Neuron (in vitro differentiated cells): Measurements from ENCODE around the gene SLC35A5.
"Not testable (repeated sequence)": the region's sequence is repeated elsewhere in the genome, so short reads cannot be mapped to it uniquely, and the experiment has no call there.

ENCODE experiments used
- H2AFZ ChIP-seq: one replicate; pipeline ENCODE4 v1.6.1; 2013; ENCODE audit warnings: low read depth, mild to moderate bottlenecking, inconsistent platforms, low read length, moderate library complexity
- H3K27me3 ChIP-seq: one replicate; pipeline ENCODE4 v1.6.1; 2013; ENCODE audit warnings: low read length; ENCODE audit not compliant: insufficient read depth
- H3K36me3 ChIP-seq: one replicate; pipeline ENCODE4 v1.6.1; 2013; ENCODE audit warnings: low read length; ENCODE audit not compliant: insufficient read depth
- H3K4me1 ChIP-seq: one replicate; pipeline ENCODE4 v1.6.1; 2013; ENCODE audit warnings: low read length; ENCODE audit not compliant: insufficient read depth
- H3K4me3 ChIP-seq: 2 replicates; pipeline ENCODE4 v1.5.1; 2013; ENCODE audit warnings: mild to moderate bottlenecking, low read length, moderate library complexity
- H3K9me3 ChIP-seq: one replicate; pipeline ENCODE4 v1.6.1; 2013; ENCODE audit warnings: low read length

Gene SLC35A5

DNA sequence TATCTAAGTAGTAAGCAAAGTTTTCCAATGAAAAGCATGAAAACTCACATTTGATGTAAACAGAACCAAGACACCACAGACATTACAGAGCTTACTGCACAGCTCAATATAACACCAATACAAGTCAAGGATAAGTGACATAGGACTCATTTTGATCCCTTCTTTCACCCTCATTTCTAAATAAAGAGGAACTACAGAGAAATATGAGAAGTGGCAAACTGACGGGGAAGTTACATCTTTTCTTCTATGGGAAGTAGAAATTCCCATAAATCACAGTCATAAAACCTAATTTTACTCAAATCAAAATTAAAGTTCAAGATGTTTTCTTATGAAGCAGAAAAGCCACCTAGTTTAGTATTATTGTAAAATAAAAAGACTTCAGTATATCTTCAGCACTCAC is 3.9 kb upstream of the SLC35A5 start:
- H3K36me3 ChIP-seq: no peaks in the 10 kb centered on the region
- H3K27me3 ChIP-seq: no peaks in the 10 kb centered on the region
- H2AFZ ChIP-seq: no peak overlapping the region
- peaks cover 16% of the 10 kb centered on the region for H3K4me1 ChIP-seq
- no peak overlapping the region for H3K4me3 ChIP-seq
- no peaks in the 10 kb centered on the region for H3K9me3 ChIP-seq

DNA sequence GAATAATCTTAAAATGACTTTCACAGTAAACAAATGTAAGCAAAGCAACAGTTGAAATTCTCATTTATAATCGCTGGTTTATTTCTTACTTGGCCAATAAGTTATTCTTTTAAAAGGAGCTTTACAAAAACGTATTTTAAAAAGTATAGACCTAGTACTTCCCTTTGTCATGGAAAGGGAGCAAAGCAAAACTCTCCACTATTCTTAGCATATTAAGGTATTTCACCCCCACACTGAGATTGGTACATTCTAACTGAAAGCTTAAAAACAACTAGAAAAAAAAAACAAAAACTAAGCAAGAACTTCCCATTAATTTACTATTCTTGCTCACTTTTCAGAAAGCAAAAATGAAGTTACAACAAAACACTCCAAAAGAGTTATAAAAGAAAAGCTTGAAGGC is 1.5 kb upstream of the SLC35A5 start:
- peaks cover 8% of the 10 kb centered on the region for H3K36me3 ChIP-seq
- H3K9me3 ChIP-seq: no peaks in the 10 kb centered on the region
- H3K4me3 ChIP-seq: peak overlapping the region; percentile 54
- H3K4me1 ChIP-seq: peaks cover 16% of the 10 kb centered on the region
- peak overlapping the region; percentile 15 for H2AFZ ChIP-seq
- no peaks in the 10 kb centered on the region for H3K27me3 ChIP-seq

DNA sequence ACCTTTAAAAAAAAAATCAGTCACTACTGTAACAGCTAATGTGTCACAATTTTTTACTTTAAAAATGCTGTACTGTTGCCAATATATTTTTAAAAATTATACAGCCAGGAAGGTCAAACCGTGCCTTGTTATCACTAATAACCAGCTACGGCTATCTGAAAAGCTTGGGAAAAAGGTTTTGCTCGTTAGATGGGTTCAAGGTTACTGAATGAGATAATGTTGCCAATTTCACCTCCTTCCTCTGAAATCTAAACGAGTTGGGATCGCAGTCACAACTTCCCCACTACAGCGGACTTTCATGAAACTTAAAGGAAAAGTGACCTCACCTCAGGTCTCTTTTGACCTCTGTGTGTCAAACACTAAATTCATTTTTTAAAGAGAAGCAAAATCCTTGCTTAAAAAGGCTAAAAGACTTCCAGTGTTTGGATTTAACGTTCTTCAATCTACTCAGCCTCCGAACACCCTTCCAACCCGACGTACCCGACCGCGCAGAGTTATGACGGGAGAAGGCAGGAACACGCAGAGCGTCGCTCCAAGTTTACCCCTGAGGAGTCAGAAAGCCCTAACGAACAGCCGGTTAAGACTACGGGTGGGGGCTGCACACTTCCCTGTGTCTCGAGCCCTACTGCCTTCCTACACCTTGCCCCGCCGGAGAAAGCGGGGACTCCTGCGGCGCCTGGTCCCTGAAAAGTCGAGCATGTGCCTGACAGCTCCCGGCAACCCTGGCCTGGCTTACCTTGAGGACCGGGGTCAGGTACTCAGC is 943 bp upstream of the SLC35A5 start:
- Histone ChIP-seq H3K4me1 (peaks cover 16% of the 10 kb centered on the region), H3K9me3 (no peaks in the 10 kb centered on the region), H3K27me3 (no peaks in the 10 kb centered on the region), H2AFZ (peak overlapping the region; percentile 15), H3K4me3 (peak overlapping the region; percentile 54), H3K36me3 (peaks cover 10% of the 10 kb centered on the region)

DNA sequence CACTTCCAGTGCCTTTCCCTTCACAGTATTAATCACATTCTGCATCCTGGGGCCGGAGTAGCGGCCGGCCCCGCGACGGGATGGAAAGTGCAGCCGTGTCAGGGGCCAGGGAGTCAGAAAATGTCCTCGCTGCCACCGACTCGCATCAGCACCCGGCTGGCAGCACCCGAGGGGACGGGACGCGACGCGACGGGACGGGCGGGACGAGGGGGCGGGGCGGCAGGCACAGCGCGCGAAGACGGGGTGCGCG is 436 bp upstream of the SLC35A5 start:
- no peaks in the 10 kb centered on the region for H3K9me3 ChIP-seq
- H3K36me3 ChIP-seq: peaks cover 13% of the 10 kb centered on the region
- peak overlapping the region; percentile 54 for H3K4me3 ChIP-seq
- H3K4me1 ChIP-seq: peaks cover 16% of the 10 kb centered on the region
- H2AFZ ChIP-seq: peak overlapping the region; percentile 15
- no peaks in the 10 kb centered on the region for H3K27me3 ChIP-seq

DNA sequence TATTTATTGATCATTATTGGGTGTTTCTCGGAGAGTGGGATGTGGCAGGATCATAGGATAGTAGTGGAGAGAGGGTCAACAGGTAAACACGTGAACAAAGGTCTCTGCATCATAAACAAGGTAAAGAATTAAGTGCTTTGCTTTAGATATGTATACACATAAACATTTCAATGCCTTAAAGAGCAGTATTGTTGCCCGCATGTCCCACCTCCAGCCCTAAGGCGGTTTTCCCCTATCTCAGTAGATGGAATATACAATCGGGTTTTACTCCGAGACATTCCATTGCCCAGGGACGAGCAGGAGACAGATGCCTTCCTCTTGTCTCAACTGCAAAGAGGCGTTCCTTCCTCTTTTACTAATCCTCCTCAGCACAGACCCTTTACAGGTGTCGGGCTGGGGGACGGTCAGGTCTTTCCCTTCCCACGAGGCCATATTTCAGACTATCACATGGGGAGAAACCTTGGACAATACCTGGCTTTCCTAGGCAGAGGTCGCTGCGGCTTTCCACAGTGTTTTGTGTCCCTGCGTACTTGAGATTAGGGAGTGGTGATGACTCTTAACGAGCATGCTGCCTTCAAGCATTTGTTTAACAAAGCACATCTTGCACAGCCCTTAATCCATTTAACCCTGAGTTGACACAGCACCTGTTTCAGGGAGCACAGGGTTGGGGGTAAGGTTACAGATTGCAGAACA is 2.5 kb downstream of the SLC35A5 start:
- Histone ChIP-seq H3K36me3 (peaks cover 24% of the 10 kb centered on the region), H3K4me1 (peaks cover 14% of the 10 kb centered on the region)
- not testable (repeated sequence) for H3K27me3 ChIP-seq, H3K9me3 ChIP-seq, H3K4me3 ChIP-seq, H2AFZ ChIP-seq

DNA sequence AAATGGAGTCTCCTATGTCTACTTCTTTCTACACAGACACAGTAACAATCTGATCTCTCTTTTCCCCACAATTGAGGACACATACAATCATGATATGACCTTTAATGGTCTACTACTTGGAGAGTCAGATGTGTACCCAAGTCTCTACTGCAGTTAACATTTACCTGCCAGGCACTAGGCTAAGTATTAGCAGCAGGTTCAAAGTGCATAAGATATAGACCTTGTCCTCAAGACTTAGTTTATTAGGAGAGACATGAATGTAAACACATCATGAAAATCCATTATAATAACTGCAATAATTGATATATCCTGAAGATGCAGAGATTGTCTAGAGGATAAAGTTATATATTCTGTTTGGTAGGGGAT is 3.1 kb downstream of the SLC35A5 start:
- Histone ChIP-seq H3K9me3 (no peaks in the 10 kb centered on the region), H2AFZ (no peak overlapping the region), H3K4me1 (peaks cover 9% of the 10 kb centered on the region), H3K4me3 (no peak overlapping the region), H3K27me3 (no peaks in the 10 kb centered on the region), H3K36me3 (peaks cover 27% of the 10 kb centered on the region)

DNA sequence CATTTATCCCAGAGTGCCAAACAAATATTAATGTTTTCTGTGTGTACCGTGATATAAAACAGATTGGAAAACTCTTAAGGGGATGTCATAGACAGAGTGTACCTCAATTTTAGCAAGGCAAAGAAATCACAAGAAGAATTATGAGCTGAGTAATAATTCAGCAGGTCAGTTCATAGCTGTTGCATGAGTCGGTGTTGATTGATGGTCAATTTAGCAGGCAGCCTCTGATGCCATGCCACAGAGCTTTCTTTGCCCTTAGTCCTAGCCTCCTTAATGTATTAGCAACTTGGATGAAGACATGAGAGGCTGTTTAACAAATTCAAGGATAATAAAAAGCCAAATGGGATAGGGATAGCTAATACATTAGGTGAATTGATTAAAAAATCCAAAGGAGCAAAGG is 6.8 kb downstream of the SLC35A5 start:
- no peak overlapping the region for H2AFZ ChIP-seq
- no peak overlapping the region for H3K4me3 ChIP-seq
- H3K36me3 ChIP-seq: peaks cover 51% of the 10 kb centered on the region
- no peaks in the 10 kb centered on the region for H3K4me1 ChIP-seq
- H3K27me3 ChIP-seq: no peaks in the 10 kb centered on the region
- H3K9me3 ChIP-seq: no peaks in the 10 kb centered on the region

DNA sequence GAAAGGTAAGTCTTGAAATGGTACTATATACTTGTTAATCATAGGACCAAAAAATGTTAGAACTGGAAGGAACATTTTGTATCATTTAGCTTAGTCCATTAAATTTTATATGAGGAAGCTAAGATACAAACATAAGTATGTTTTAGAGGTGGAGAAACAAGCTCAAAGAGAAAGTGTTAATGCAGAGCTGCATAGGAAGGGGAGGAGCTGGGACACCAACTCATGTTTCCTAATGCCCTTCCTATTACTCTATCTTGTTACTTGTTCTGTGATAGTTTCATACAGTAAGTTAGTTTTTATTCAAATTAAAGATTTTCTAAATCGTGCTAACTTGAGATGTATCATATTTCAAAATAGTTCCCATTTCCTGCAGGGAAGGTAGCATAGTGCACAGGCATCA is 7.4 kb downstream of the SLC35A5 start:
- H2AFZ ChIP-seq: no peak overlapping the region
- no peaks in the 10 kb centered on the region for H3K27me3 ChIP-seq
- no peaks in the 10 kb centered on the region for H3K9me3 ChIP-seq
- H3K36me3 ChIP-seq: peaks cover 50% of the 10 kb centered on the region
- H3K4me1 ChIP-seq: no peaks in the 10 kb centered on the region
- H3K4me3 ChIP-seq: no peak overlapping the region

DNA sequence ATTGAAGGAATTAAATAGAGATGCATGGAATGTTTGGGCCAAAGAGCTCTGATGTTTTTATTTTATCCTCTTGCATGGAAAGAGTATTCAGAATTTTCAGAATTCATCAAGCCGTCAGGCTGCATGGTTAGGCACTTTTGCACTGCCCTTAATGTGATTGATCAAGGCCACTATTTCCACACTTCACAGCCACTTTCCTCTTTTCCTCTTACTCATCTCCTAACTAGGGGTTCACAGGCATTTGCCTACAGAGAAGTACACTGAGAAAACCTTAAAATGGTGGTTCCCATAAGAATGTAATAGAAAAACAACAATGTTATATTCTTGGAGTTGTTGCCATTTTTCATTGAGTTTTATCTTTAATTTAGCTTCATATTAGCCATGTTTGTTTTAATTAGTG is 10.9 kb downstream of the SLC35A5 start:
- H3K36me3 ChIP-seq: peaks cover 46% of the 10 kb centered on the region
- no peaks in the 10 kb centered on the region for H3K4me1 ChIP-seq
- no peaks in the 10 kb centered on the region for H3K27me3 ChIP-seq
- no peaks in the 10 kb centered on the region for H3K9me3 ChIP-seq
- no peak overlapping the region for H2AFZ ChIP-seq
- H3K4me3 ChIP-seq: no peak overlapping the region

DNA sequence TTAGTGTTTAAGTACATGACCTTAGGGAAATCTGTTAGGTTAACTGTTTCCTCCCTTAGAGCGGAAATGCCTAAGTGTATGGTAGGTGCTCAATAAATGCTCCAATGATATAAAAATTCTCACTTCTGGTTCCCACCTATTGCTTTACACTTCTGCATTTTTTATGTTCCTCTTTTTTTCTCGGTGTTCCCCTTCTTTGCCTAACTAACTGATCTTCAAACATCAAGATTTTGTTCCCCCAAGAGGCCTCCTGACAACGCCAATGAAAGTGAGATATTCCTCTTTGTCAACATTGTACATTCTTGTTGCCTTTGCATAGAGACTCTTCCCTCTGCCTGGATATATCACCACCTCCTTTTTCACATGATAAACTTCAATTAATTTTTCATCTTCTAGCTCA is 17.4 kb downstream of the SLC35A5 start:
- no peaks in the 10 kb centered on the region for H3K4me1 ChIP-seq
- no peaks in the 10 kb centered on the region for H3K27me3 ChIP-seq
- H3K36me3 ChIP-seq: peaks cover 53% of the 10 kb centered on the region
- no peak overlapping the region for H3K4me3 ChIP-seq
- H3K9me3 ChIP-seq: no peaks in the 10 kb centered on the region
- no peak overlapping the region for H2AFZ ChIP-seq

DNA sequence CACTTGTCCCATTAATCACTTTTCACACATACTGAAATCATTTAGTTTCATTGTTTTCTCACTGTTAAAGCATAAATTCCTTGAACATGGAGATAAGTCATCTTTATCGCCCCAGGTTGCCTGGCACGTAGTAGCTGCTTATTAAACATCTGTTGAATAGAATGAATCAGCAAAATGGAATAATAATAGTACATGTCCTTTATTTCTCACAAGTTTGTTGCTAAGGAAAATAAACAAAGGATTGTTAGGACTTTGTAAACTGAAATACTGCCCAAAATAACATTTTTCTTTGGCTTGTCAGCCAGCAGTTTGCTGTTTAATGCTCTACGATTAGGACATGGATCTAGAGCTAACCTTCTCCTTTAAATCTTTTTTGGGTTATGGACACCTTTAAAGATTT is 17.9 kb downstream of the SLC35A5 start:
- Histone ChIP-seq H3K9me3 (no peaks in the 10 kb centered on the region), H3K4me1 (no peaks in the 10 kb centered on the region), H3K36me3 (peaks cover 58% of the 10 kb centered on the region), H3K4me3 (no peak overlapping the region), H2AFZ (no peak overlapping the region), H3K27me3 (no peaks in the 10 kb centered on the region)

DNA sequence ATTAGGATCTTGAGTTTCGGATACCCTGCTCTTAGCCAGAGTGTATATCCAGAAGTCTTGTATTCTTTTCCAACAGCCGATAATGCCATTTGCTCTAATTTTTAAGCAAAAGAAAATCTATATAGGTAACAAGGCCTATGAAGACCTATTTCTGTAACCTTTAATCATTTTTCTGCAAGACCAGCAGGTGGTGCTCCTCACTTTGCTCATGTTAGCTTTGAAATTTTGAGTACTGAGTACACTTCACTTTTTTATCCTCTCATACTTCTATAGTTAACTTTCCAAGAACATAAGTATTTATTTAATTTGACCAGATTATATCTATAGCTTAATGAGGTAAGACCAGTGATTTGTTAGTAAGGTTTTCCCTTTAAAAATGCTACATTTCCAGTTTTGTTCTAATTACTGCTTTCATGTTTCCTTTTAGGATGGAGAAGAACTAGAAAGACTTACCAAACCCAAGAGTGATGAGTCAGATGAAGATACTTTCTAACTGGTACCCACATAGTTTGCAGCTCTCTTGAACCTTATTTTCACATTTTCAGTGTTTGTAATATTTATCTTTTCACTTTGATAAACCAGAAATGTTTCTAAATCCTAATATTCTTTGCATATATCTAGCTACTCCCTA is 20.5 kb downstream of the SLC35A5 start:
- Histone ChIP-seq H3K4me1 (no peaks in the 10 kb centered on the region), H2AFZ (no peak overlapping the region), H3K27me3 (no peaks in the 10 kb centered on the region), H3K36me3 (peaks cover 66% of the 10 kb centered on the region), H3K9me3 (no peaks in the 10 kb centered on the region), H3K4me3 (no peak overlapping the region)

DNA sequence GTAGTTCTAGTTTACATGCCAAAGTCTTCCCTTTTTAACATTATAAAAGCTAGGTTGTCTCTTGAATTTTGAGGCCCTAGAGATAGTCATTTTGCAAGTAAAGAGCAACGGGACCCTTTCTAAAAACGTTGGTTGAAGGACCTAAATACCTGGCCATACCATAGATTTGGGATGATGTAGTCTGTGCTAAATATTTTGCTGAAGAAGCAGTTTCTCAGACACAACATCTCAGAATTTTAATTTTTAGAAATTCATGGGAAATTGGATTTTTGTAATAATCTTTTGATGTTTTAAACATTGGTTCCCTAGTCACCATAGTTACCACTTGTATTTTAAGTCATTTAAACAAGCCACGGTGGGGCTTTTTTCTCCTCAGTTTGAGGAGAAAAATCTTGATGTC is 21.3 kb downstream of the SLC35A5 start:
- no peaks in the 10 kb centered on the region for H3K4me1 ChIP-seq
- no peak overlapping the region for H2AFZ ChIP-seq
- no peak overlapping the region for H3K4me3 ChIP-seq
- H3K27me3 ChIP-seq: no peaks in the 10 kb centered on the region
- peaks cover 69% of the 10 kb centered on the region for H3K36me3 ChIP-seq
- no peaks in the 10 kb centered on the region for H3K9me3 ChIP-seq
